ENCODE measurements around the gene PLEKHG1. TPM values are rescaled to one million over a fixed set of nuclear protein-coding genes. Genes with fewer than 3 reads are reported as not detected.
A peak's percentile ranks its signal among the peaks of the same experiment; 100 is the strongest.

Gene PLEKHG1
- total and polyA plus RNA-seq, 2 donors (not counting 1 experiment from before 2014, with no cell fraction given): 66.2 to 450 TPM

GRCh38 chr6:150641398-150642139, 41.9 kb downstream of the PLEKHG1 start:
- peaks cover 10 to 19% of the 10 kb centered on the region in 2 experiments for H3K36me3 ChIP-seq (replicated peaks in 1 of 2; ENCODE audit: control extremely low read depth in 1 of 2, control insufficient read depth in 1 of 2, extremely low read depth in 1 of 2, insufficient read depth in 2 of 2, low read length in 1 of 2)
- Mint-ChIP-seq H3K9me3 (ENCODE audit: insufficient read depth) (no peaks in the 10 kb centered on the region), H3K27me3 (no peaks in the 10 kb centered on the region), H3K4me1 (peaks cover 86% of the 10 kb centered on the region), H3K4me3 (peak overlapping the region; percentile 90), H3K27ac (peak overlapping the region; percentile 90)
- CTCF ChIA-PET: interaction anchor here (0.7 to 5.2 kb wide), 2 partner anchors 42 to 177 kb away, joined by 3 to 27 read pairs; partner anchors contain the start of gene PLEKHG1
- peak overlapping the region; percentile 74 for H3K4me2 ChIP-seq (replicated peaks; ENCODE audit: low read depth, low read length, poor library complexity, severe bottlenecking)
- H3K4me1 ChIP-seq (ENCODE audit: control insufficient read depth in 2 of 2, insufficient read depth in 2 of 2, low read length in 2 of 2): peaks cover 54 to 80% of the 10 kb centered on the region in 2 donors
- DNase-seq (peak; percentile 86), ATAC-seq (ENCODE audit: low read depth) (peak; percentile 68)
- no CpG with 5 or more reads among the region's 6 CpGs for WGBS (ENCODE audit: insufficient coverage)
- no peaks in the 10 kb centered on the region for H4K20me1 ChIP-seq (ENCODE audit: control insufficient read depth, insufficient read depth, low read length, poor library complexity, severe bottlenecking)
- no peak for TF ChIP-seq CTCF (IDR thresholded peaks at IDR 0.05)
- TF ChIP-seq EZH2 (IDR thresholded peaks at IDR 0.05; ENCODE audit: borderline replicate concordance, insufficient read depth, low read depth, low read length, poor library complexity, severe bottlenecking): no peak
- H3K27me3 ChIP-seq (replicated peaks in 1 of 4; ENCODE audit: control extremely low read depth in 1 of 4, control insufficient read depth in 3 of 4, insufficient read depth in 4 of 4, low read length in 3 of 4): no peaks in the 10 kb centered on the region
- H3K4me3 ChIP-seq (ENCODE audit: control extremely low read depth in 1 of 5, extremely low read depth in 1 of 5, insufficient read depth in 1 of 5, low read depth in 2 of 5, low read length in 4 of 5): peak overlapping the region; percentile 11 to 58 (median 41)
- H3K9me3 ChIP-seq (ENCODE audit: control extremely low read depth in 1 of 3, control insufficient read depth in 2 of 3, insufficient read depth in 1 of 3, low read length in 2 of 3): no peaks in the 10 kb centered on the region
- H2AFZ ChIP-seq (ENCODE audit: insufficient read depth, low read depth, low read length, poor library complexity, severe bottlenecking): peak overlapping the region; percentile 39
- peaks cover 93% of the 10 kb centered on the region for H3K79me2 ChIP-seq (ENCODE audit: control insufficient read depth, insufficient read depth, low read length)
- intact Hi-C loops (cut with micrococcal nuclease): loop anchor here (1.0 to 2.0 kb wide), 5 partner anchors 8 to 79 kb away; partner anchors contain the start of gene PLEKHG1
- peak overlapping the region; percentile 72 to 90 for H3K27ac ChIP-seq (ENCODE audit: low read length in 2 of 2)
- peak overlapping the region; percentile 56 for H3K9ac ChIP-seq (ENCODE audit: low read length)
- POLR2A ChIA-PET: interaction anchor here (1.0 kb wide), 1 partner anchor 42 kb away, joined by 3 read pairs; the partner anchor contains the start of gene PLEKHG1

DNA sequence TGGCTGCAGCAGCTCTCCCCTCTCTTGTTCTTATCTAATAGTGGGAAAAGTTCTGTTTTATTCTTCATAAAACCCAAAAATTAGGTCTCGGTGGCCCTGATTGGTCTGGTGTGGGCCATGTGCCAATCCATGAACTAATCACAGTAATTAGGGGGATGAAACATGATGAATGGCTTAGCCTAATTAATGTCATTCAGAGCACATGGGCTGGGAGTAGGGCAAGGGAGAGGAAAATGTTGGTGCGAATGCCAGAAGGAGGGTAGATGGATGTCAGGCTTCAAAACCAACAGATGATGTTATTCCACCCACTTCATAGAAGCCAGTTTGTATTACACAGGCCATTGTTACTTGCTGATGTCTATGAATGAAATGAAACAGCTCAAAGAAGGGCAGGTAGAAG, 46.5 kb downstream of the PLEKHG1 start:
- H3K36me3 ChIP-seq (replicated peaks in 1 of 2; ENCODE audit: control extremely low read depth in 1 of 2, control insufficient read depth in 1 of 2, extremely low read depth in 1 of 2, insufficient read depth in 2 of 2, low read length in 1 of 2): peaks cover 0 to 5% of the 10 kb centered on the region in 2 experiments
- H3K4me2 ChIP-seq (replicated peaks; ENCODE audit: low read depth, low read length, poor library complexity, severe bottlenecking): no peak overlapping the region
- no peak for TF ChIP-seq EZH2 (IDR thresholded peaks at IDR 0.05; ENCODE audit: borderline replicate concordance, insufficient read depth, low read depth, low read length, poor library complexity, severe bottlenecking)

More for the DNA sequence above, 46.5 kb downstream of the PLEKHG1 start:
- H3K4me3 ChIP-seq (ENCODE audit: control extremely low read depth in 1 of 5, extremely low read depth in 1 of 5, insufficient read depth in 1 of 5, low read depth in 2 of 5, low read length in 4 of 5): no peak overlapping the region
- intact Hi-C loops (cut with micrococcal nuclease): no loop called here
- no peaks in the 10 kb centered on the region for H3K27me3 ChIP-seq (replicated peaks in 1 of 4; ENCODE audit: control extremely low read depth in 1 of 4, control insufficient read depth in 3 of 4, insufficient read depth in 4 of 4, low read length in 3 of 4)
- ATAC-seq (ENCODE audit: low read depth) (no peak), DNase-seq (no peak)
- ChIA-PET POLR2A (no interaction called here), CTCF (interaction anchor here (1.4 kb wide), 1 partner anchor 96 kb away, joined by 3 read pairs; no protein-coding TSS in a partner anchor)
- no peaks in the 10 kb centered on the region for H4K20me1 ChIP-seq (ENCODE audit: control insufficient read depth, insufficient read depth, low read length, poor library complexity, severe bottlenecking)
- H3K27ac Mint-ChIP-seq: peak overlapping the region; percentile 8
- peaks cover 66% of the 10 kb centered on the region for H3K4me1 Mint-ChIP-seq
- peaks cover 21 to 49% of the 10 kb centered on the region in 2 donors for H3K4me1 ChIP-seq (ENCODE audit: control insufficient read depth in 2 of 2, insufficient read depth in 2 of 2, low read length in 2 of 2)
- H3K4me3 Mint-ChIP-seq: no peak overlapping the region
- no peak overlapping the region for H2AFZ ChIP-seq (ENCODE audit: insufficient read depth, low read depth, low read length, poor library complexity, severe bottlenecking)
- no peaks in the 10 kb centered on the region for H3K9me3 ChIP-seq (ENCODE audit: control extremely low read depth in 1 of 3, control insufficient read depth in 2 of 3, insufficient read depth in 1 of 3, low read length in 2 of 3)
- H3K79me2 ChIP-seq (ENCODE audit: control insufficient read depth, insufficient read depth, low read length): peaks cover 95% of the 10 kb centered on the region
- no peaks in the 10 kb centered on the region for H3K27me3 Mint-ChIP-seq
- WGBS (ENCODE audit: insufficient coverage): no CpG with 5 or more reads among the region's 2 CpGs
- no peaks in the 10 kb centered on the region for H3K9me3 Mint-ChIP-seq (ENCODE audit: insufficient read depth)
- peak overlapping the region in 1 of 2 donors; percentile 49 for H3K27ac ChIP-seq (ENCODE audit: low read length in 2 of 2)
- H3K9ac ChIP-seq (ENCODE audit: low read length): no peak overlapping the region
